Activated CD8-positive, alpha-beta T cell treated with anti-CD3 and anti-CD28 coated beads for 36 hours (primary cell): Measurements from ENCODE around the gene RRP15. TPM values are rescaled to one million over a fixed set of nuclear protein-coding genes. Genes with fewer than 3 reads are reported as not detected.
A peak's percentile ranks its signal among the peaks of the same experiment; 100 is the strongest.

Experiments
- ATAC-seq: fragments of 200-7000 bp; cut with Tn5 transposase; one replicate; pipeline ENCODE4 v1.10.0; 2021; ENCODE audit warnings: mild to moderate bottlenecking, moderate library complexity
- CTCF ChIA-PET: fragments of 350-600 bp; sonication (Branson Sonifier 250); formaldehyde crosslinking; loops from one replicate; lab custom pipeline; 2021; ENCODE audit warnings: antibody characterized with exemption; lab: Charles Lee
- POLR2A ChIA-PET: fragments of 350-600 bp; sonication (Branson Sonifier 250); formaldehyde crosslinking; loops from one replicate; lab custom pipeline; 2021; ENCODE audit warnings: antibody characterized with exemption; lab: Charles Lee
- DNase-seq: peaks from one replicate; pipeline ENCODE4 v3.0.0-alpha.2; 2020
- H3K27ac Mint-ChIP-seq: one replicate; pipeline ENCODE4 v1.8.0; 2021; ENCODE audit warnings: mild to moderate bottlenecking, mixed read lengths
- H3K27me3 Mint-ChIP-seq: one replicate; pipeline ENCODE4 v1.8.0; 2021; ENCODE audit warnings: mixed read lengths
- H3K36me3 Mint-ChIP-seq: one replicate; pipeline ENCODE4 v1.8.0; 2021; ENCODE audit warnings: low read depth, mixed read lengths
- H3K4me1 Mint-ChIP-seq: one replicate; pipeline ENCODE4 v1.8.0; 2021; ENCODE audit warnings: low read depth, mixed read lengths
- H3K4me3 Mint-ChIP-seq: one replicate; pipeline ENCODE4 v1.8.0; 2021; ENCODE audit warnings: mild to moderate bottlenecking, moderate library complexity, mixed read lengths
- H3K9me3 Mint-ChIP-seq: one replicate; pipeline ENCODE4 v1.8.0; 2021; ENCODE audit warnings: mixed read lengths
- CTCF ChIP-seq: fragments of 200-600 bp; IDR thresholded peaks from one replicate; pipeline ENCODE4 v1.8.0; 2022; ENCODE audit warnings: antibody characterized with exemption, mild to moderate bottlenecking
- intact Hi-C: fragments of 100-400 bp; cut with micrococcal nuclease; formaldehyde crosslinking; loops from one replicate; pipeline ENCODE4 v1.10.0; 2022
- total RNA-seq, 2 experiments: library from RNA; stranded (reverse); gene quantifications; one replicate each; pipeline ENCODE4 v1.2.3, GENCODE V29; 2021

RRP15 gene
- total RNA-seq, 2 experiments from 2014 or later, result 20.9 to 24.3 TPM

DNA sequence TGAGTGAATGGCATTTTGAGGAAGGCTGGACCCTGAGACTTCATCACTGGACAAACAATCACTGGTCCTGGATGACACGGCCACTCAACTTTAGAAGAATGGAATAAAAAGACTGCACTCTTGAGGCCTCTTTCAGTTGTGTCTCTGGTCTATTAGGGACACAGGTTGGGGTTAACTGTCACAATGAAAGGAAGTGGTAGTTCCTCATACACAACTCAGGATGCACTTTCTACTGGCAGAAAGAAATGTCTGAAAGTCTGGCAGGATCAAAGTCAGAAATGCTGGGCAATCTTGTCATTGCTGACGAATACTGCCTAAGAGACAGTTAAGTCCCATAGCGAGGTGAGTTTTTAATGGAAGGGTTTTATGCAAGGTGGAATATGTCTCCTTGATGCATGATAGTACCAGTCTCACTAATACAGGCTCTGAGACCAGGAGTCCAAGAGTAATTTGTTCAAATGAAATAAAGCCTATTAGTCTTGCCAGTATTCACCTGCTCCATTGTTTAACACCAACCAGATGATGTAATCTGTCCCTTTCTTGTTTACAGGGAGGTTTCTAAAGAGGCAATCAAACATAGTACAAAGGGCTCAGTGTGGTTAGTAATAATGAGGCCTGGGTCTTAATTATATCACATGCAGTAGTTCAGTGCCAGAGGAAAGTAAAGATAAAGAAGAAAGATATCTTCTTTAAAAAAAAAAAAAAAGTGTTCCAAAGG is 11.2 kb upstream of the RRP15 start:
- no peaks in the 10 kb centered on the region for H3K9me3 Mint-ChIP-seq
- ChIA-PET POLR2A (interaction anchor here (0.6 kb wide), 1 partner anchor 943 kb away, joined by 5 read pairs; no protein-coding TSS in a partner anchor), CTCF (no interaction called here)
- DNase-seq, result no peak
- intact Hi-C loops, result no loop called here
- H3K4me1 Mint-ChIP-seq, result no peaks in the 10 kb centered on the region
- ATAC-seq, result no peak
- H3K4me3 Mint-ChIP-seq, result no peak overlapping the region
- H3K27me3 Mint-ChIP-seq, result peaks cover 2% of the 10 kb centered on the region
- no peak for TF ChIP-seq CTCF
- no peaks in the 10 kb centered on the region for H3K36me3 Mint-ChIP-seq
- H3K27ac Mint-ChIP-seq, result no peak overlapping the region

- POLR2A ChIA-PET, result interaction anchor here (0.6 kb wide), 1 partner anchor 943 kb away, joined by 5 read pairs; no protein-coding TSS in a partner anchor
- Mint-ChIP-seq H3K36me3 (no peaks in the 10 kb centered on the region), H3K27ac (no peak overlapping the region), H3K27me3 (peaks cover 2% of the 10 kb centered on the region), H3K9me3 (no peaks in the 10 kb centered on the region), H3K4me3 (no peak overlapping the region), H3K4me1 (no peaks in the 10 kb centered on the region)
- no peak for DNase-seq
- no peak for ATAC-seq
- CTCF ChIA-PET, result no interaction called here
- intact Hi-C loops, result no loop called here
- TF ChIP-seq CTCF, result no peak
Measured at GRCh38 chr1:218274511-218274910, 10.6 kb upstream of the RRP15 start.

- intact Hi-C loops, result no loop called here
- Mint-ChIP-seq H3K36me3 (no peaks in the 10 kb centered on the region), H3K27me3 (peaks cover 2% of the 10 kb centered on the region), H3K27ac (no peak overlapping the region), H3K4me1 (no peaks in the 10 kb centered on the region), H3K4me3 (no peak overlapping the region), H3K9me3 (peaks cover 1% of the 10 kb centered on the region)
- POLR2A ChIA-PET, result no interaction called here
- no peak for TF ChIP-seq CTCF
- DNase-seq, result no peak
- CTCF ChIA-PET, result interaction anchor here (1.2 kb wide), 1 partner anchor 11 kb away, joined by 4 read pairs; no protein-coding TSS in a partner anchor
- ATAC-seq, result no peak
Measured at GRCh38 chr1:218275823-218276222, 9.3 kb upstream of the RRP15 start.

GRCh38 chr1:218281285-218281684 is 3.8 kb upstream of the RRP15 start:
- Mint-ChIP-seq H3K9me3 (peaks cover 1% of the 10 kb centered on the region), H3K27me3 (peaks cover 6% of the 10 kb centered on the region), H3K4me3 (no peak overlapping the region), H3K4me1 (peaks cover 5% of the 10 kb centered on the region), H3K27ac (no peak overlapping the region), H3K36me3 (peaks cover under 1% of the 10 kb centered on the region)
- DNase-seq (no peak), ATAC-seq (no peak)
- ChIA-PET CTCF (interaction anchor here (1.2 kb wide), 1 partner anchor 281 kb away, joined by 3 read pairs; no protein-coding TSS in a partner anchor), POLR2A (no interaction called here)
- no peak for TF ChIP-seq CTCF
- intact Hi-C loops, result loop anchor here (10.0 kb wide), 1 partner anchor 646 kb away; the partner anchor contains the start of genes GPATCH2 and SPATA17

GRCh38 chr1:218284377-218284916 is 646 bp upstream of the RRP15 start:
- CTCF ChIA-PET, result interaction anchor here (1.0 to 2.0 kb wide), 4 partner anchors 11 to 25 kb away, joined by 3 to 5 read pairs (median 4); no protein-coding TSS in a partner anchor
- peak; percentile 35 for ATAC-seq
- peaks cover 28% of the 10 kb centered on the region for H3K4me1 Mint-ChIP-seq

More at GRCh38 chr1:218284377-218284916, 646 bp upstream of the RRP15 start:
- H3K9me3 Mint-ChIP-seq, result peaks cover 1% of the 10 kb centered on the region
- DNase-seq, result no peak
- POLR2A ChIA-PET, result interaction anchor here (0.7 to 1.9 kb wide), 4 partner anchors 11 to 85 kb away, joined by 3 to 5 read pairs (median 4); no protein-coding TSS in a partner anchor
- no peak for TF ChIP-seq CTCF
- peaks cover 5% of the 10 kb centered on the region for H3K36me3 Mint-ChIP-seq
- peak overlapping the region; percentile 94 for H3K27ac Mint-ChIP-seq
- peaks cover 6% of the 10 kb centered on the region for H3K27me3 Mint-ChIP-seq
- H3K4me3 Mint-ChIP-seq, result peak overlapping the region; percentile 95
- intact Hi-C loops, result loop anchor here (10.0 kb wide), 1 partner anchor 650 kb away; the partner anchor contains the start of genes GPATCH2 and SPATA17
